ENCODE data around the gene RANBP17.
"Not testable (repeated sequence)": the region's sequence is repeated elsewhere in the genome, so short reads cannot be mapped to it uniquely, and the experiment has no call there.

RANBP17 gene

DNA sequence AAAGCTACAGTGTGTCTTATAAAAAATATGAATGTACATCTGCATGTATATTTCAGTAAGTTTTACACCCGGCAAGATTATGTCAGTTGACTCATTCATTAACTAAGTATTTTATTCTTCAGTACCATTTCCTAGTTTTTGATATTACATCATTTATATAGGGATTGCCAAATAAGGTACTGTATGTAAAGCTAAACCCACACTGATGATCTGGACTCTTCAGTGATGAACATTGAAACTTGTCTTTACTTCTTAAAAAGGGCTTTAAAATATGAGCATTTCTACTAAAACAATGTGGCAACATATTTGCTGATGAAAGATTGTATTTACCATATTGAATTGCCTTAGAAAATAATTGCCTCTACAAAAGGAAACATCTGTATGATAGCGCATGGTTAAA lies 295.5 kb downstream of the RANBP17 start:
- no peak for DNase-seq (ENCODE audit: low read depth)

DNA sequence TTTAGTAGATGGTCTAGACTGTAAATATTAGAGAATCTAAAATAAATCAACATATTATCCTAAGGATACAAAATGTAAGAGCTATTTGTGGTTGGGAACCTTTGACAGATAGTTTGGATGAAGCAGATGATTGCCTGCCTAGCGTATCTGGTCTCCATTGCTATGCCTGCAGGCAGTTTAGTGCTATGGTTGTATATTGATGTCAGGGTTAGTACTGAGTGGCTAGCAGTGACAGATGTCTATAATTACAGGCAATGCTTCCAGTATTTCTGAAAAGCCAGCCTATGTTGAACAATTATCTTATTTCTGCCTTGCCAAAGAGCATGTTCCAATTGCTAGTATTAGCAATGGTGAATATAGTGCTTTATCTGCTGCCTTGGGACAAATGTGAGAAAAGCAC lies 296.0 kb downstream of the RANBP17 start:
- DNase-seq (ENCODE audit: low read depth), result no peak

DNA sequence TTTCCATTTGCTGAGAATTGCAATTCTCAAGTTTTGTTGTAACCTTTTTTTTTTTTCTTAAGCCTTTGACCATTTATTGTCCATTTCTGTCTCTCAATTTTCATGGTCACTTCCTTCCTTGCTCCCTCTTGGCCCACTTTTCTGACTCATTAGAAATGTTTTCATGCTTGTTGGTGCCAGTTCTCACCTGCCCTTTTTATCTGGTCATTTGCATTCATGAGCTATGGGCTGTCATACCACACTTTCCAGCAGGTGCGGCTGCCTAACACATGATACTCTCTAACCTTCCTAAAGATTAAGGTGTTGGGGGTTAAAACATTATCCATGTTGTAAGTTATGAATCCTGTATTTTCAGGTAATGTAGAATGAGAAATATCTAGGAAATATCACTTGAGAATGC lies 296.8 kb downstream of the RANBP17 start:
- DNase-seq (ENCODE audit: low read depth), result no peak

DNA sequence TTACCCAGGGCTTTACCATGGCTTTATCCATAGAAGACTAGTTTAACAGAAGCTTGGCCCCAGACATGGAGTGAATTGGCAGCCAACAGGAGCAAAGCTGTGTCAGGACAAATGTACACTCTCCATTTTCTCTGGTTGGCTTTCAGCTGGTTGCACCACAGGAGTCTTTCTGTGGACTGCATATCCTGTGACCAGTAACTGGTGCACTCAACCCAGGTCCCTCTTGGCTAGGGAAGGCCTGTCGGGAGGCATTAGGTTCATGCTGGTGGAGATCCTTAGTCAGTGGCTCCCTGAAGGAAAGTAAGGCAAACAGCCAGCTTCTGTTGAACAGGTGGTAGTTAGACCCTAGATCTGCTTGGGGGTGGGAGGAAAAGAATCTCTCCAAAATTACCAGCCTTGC lies 300.3 kb downstream of the RANBP17 start:
- DNase-seq (ENCODE audit: low read depth), result no peak

DNA sequence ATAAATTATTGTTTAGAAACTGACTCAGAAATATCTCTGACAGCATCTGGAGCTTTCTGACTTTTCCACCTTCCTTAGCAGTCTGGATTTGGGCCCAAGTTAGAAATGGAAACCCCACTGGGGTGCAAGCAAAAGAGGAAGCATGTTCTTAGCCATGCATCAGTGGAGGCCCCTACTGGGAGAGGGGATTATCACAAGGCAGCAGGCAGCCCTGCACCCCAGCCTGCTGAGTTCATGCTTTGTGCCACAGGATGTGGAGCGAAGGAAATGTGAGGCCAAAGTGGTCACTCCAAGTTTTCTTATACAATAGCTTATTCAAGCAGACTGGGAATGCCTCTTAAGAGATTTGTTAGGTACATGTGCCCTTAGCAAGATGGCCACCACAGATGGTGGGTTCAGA lies 300.8 kb downstream of the RANBP17 start:
- DNase-seq (ENCODE audit: low read depth), result no peak

DNA sequence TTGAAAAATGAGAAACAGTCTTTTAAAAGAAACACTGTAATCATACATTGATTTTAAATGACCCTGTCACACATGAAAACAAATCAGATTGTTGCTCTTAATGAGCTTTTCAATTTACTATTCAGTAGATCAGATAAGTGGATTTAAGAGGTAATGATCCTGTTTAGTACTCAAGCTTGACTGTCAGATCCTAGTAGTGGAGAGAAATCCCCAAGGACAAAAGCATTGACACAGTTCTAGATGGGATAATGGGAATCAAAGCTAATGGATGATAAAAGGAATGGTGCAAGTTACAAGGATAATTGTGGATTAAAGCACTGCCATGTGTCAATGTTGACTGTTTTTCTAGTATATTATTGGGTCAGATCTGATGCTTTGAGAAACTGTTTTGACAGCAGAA lies 304.9 kb downstream of the RANBP17 start:
- no peak for DNase-seq (ENCODE audit: low read depth)

DNA sequence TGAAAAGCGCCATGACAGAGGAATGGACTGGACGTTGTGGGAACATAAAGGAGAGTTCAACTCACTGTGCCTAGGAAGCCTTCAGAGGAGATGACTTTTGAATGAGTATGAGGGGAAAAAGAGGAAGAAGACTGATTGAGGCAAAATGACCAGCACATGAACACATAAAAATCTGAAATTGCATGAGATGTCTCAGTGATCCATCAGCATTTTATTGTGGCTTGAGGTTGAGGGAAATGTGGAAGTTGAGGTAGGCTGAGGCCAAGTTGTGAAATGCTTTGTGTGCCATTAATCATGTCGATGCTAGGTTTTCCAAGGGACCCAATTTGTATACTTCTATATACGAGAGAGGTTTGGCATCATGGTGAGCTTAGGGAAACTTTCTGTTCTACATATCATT lies 306.4 kb downstream of the RANBP17 start:
- DNase-seq (ENCODE audit: low read depth), result no peak

DNA sequence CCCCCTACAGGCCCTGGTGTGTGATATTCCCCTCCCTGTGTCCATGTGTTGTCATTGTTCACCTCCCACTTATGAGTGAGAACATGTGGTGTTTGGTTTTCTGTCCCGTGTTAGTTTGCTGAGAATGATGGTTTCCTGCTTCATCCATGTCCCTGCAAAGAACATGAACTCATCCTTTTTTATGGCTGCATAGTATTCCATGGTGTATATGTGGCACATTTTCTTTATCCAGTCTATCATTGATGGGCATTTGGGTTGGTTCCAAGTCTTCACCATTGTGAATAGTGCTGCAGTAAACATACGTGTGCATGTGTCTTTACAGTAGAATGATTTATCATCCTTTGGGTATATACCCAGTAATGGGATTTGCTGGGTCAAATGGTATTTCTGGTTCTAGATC lies 313.1 kb downstream of the RANBP17 start:
- not testable (repeated sequence) for DNase-seq (ENCODE audit: low read depth)

DNA sequence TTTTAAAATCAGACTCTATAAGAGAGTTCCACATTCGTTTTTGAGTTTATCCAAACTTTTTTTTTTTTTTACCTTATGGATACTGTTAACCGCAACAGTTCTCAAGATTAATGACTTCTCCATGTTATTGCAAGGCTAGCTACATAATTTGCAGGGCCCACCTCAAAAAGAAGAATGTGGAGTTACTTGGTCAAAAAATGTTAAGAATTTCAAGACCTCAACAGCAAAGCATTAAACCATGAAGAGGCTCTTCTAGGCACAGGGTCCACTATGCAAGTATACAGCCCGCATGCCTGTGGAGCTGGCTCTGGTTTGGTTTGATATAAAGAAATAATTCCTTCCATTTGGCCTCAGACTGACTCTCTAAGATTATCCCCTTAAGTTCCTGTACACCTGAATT lies 313.9 kb downstream of the RANBP17 start:
- DNase-seq (ENCODE audit: low read depth), result no peak

DNA sequence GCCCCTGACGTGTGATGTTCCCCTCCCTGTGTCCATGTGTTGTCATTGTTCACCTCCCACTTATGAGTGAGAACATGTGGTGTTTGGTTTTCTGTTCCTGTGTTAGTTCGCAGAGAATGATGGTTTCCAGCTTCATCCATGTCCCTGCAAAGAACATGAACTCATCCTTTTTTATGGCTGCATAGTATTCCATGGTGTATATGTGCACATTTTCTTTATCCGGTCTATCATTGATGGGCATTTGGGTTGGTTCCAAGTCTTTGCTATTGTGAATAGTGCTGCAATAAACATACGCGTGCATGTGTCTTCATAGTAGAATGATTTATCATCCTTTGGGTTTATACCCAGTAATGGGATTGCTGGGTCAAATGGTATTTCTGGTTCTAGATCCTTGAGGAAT lies 316.4 kb downstream of the RANBP17 start:
- DNase-seq (ENCODE audit: low read depth), result not testable (repeated sequence)

DNA sequence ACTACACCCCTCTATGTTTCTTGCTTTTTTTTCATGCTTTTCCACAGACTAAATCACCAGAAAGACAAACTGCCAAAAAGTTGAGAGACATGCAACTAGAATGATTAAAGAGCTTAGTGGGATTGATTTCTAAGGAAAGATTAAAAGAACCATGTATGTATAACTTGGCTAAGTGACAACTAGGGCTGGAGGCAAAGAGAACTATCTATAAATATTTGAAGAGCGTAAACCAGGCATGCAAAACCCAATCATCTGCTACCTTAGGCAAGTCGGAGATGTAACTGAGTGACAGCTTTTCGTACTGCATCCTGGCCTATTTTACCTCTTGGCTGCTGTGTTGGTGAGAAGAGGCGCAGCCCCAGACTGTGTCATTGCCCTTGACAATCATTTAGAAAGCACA lies 326.2 kb downstream of the RANBP17 start:
- no peak for DNase-seq (ENCODE audit: low read depth)

DNA sequence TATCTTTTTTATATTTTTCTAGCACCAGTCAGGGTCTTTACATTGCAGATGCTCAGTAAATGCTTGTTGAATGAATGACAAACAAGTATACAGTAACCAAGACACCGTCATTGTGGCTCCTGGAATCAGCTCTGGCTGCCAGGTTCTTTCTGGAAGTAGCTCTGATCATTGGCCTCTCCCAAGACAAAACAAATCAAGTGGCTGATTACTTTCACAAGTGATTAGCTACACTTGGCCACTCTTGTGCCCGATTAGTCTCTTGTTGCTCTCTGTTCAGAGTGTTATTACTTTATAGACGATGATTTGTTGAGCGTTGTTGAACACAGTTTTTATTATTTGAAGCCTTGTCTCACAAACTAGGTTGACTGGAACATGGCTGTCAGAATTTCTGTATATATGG lies 327.6 kb downstream of the RANBP17 start:
- no peak for DNase-seq (ENCODE audit: low read depth)

DNA sequence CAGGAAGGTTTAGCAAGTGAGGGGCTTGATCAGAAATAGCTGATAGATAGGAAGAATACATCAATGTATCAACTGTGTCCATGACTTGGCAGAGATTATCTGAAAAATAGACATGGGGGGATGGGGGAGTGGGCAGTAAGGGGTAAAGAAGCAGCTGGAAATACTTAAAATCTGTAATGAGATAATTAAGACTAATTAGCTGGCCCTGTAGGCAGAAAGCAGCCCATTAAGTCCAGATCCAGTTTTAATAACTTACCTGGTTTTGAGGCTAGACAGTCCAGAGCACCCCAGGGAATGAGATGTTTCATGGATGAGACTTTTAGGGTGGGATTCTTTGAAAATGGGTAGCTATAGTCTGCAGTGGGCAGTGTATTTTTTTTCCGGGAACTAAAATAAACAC lies 330.3 kb downstream of the RANBP17 start:
- no peak for DNase-seq (ENCODE audit: low read depth)

DNA sequence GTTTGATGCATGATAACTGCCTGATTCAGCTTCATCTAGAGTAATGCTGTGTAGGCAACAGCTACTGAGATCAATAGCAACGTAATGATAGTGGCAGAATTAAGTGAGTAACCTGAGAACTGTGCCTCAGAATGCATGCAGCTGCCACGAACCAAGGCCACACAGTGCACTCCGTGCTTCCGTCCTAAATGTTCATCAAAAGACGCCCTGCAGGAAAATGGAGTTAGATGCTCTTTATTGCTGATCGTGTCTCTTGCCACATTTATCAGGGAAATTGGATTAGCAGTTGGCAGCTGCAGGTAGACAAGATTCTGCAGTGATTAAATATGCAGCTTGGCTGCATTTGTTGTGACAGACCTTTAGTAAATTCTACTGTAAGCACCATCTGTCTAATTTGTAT lies 339.5 kb downstream of the RANBP17 start:
- DNase-seq (ENCODE audit: low read depth), result no peak

DNA sequence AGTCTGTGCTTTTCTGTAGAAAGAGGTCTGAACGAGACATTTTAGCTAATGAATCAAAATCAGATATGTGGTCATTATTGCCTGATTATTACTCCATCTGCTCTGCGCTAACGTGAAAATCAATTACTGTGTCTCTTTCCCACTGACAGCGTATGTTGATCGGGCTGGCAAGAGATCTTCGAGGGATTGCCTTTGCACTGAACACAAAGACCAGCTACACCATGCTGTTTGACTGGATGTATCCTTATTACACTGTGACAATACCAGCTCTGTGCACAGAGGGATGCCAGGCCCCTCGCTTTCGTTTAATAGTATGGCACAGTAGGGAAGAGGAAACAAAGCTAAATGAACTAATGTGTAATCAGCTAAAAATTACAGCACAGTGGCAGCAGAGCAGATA lies 343.6 kb downstream of the RANBP17 start:
- DNase-seq (ENCODE audit: low read depth), result no peak

DNA sequence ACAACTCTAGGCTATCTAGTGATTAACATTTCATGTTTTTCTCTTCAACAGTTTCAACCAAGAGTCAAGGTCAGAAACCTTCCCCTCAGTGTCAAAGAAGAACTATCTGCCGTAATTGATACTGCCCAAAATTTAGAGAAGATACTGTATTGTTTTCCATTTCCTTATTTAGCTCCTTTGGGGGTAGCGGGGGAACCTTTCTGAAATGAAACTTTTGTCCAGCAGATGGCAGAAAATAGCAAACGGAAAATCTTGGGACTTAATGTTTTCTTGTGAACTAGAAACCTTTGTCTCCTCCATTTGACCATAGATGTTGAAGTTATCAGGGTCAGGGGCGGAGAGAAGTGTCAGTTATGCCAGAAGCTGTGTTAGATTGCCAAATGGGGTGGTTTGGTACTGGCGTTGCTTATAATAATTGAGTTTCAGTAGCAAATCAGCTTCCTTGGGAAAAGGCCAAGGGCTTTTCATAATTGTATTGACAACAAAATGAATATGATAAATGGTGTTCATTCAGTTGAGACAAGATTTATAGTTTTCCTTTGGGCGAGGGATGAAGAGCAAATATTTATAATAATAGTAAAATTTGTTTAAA lies 345.5 kb downstream of the RANBP17 start:
- DNase-seq (ENCODE audit: low read depth), result no peak

DNA sequence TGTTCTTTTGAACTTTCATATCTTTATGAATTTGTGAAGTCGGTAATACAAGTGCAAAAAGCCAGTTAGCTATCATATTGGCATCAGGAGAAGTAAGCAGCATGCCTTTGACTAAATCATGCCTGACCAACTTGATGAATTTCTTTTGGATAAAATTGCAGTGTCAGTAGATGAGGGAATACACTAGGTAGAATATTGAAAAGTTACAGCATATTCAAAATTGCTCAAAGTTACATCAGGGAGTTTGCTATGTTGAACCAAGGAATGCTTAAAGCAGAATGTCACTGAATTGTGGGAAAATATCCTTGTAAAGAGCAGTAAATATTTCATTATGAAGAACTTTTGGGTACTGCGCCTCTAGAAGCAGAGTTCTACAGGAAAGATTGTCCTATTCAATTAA lies 360.1 kb downstream of the RANBP17 start:
- DNase-seq (ENCODE audit: low read depth), result no peak

DNA sequence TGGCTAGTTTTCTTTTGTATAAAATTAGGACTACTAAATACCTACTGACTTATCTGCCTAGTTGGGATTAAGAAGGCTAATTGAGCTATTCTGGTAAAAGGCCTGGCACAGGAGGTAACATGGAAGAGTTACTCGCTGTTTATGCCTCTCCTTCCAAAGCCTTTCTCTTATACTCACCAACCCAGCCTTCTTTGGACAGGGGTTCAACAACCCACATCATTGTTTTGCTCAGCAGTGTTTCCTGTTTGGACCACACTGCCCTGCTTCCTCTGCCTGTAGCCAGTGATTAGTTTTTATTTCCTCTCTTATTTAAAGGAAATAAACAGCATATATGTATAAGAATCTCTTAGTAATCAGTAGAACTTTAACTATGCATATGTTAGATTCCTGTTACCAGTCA lies 362.1 kb downstream of the RANBP17 start:
- no peak for DNase-seq (ENCODE audit: low read depth)

DNA sequence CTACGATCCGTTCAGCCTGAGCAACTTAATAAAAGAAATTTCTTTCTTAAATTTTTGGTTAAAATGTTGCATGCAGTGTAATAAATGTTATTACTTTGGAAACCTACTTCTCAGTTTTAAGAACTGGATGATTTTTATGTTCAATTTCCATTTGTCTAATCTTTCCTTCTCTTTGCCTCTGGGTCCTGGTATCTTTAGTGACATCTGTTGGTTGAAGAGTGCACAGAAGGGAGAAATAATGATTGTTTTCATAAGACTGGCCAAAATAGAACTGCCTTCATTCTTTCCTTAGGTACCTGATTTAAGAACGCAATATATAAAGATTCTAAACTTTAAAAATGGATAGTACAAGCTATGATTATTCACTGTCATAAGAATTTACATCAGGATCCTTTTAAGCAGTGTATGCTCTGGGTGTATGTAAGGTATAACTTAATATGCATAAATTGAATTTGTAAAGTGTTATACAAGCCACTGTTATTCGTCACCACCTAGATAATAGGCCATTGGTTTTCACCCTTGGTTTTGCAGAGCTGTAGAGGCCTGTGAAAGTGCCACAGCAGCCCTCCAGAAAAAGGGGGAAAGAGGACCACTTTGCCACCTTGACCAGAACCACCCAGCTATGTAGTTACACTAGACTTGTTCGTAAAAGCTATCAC lies 364.4 kb downstream of the RANBP17 start:
- no peak for DNase-seq (ENCODE audit: low read depth)

DNA sequence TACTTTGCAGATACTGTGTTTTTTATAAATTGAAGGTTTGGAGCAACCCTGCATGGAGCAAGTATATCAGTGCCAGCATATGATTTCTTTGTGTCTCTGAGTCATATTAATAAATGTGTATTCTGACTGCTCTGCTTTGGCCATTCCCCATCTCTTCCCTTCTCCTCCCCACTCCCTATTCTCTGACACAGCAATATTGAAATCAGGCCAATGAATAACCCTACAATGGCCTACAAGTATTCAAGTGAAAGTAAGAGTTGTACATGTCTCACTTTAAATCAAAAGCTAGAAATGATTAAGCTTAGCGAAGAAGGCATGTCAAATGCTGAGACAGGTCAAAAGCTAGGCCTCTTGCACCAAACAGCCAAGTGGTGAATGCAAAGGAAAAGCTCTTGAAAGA lies 365.0 kb downstream of the RANBP17 start:
- no peak for DNase-seq (ENCODE audit: low read depth)

DNA sequence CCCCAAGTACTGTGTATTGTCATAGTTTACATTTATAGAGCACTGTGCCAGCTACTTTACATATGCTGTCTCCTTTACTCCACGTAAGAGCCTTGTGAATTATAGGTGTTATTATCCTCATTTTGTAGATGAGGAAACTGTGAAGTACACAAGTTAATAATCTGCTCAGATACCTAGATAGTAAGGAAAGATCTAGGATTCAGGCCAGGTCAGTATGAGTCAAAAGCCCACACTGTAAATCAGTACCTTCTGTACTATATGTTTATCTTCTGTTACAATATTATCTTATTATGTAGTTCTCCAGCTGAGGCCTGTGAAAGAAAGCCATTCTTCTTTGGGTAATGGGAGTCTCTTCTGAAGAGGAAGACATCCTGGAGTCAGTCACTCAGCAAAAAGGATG lies 374.8 kb downstream of the RANBP17 start:
- DNase-seq (ENCODE audit: low read depth), result no peak

DNA sequence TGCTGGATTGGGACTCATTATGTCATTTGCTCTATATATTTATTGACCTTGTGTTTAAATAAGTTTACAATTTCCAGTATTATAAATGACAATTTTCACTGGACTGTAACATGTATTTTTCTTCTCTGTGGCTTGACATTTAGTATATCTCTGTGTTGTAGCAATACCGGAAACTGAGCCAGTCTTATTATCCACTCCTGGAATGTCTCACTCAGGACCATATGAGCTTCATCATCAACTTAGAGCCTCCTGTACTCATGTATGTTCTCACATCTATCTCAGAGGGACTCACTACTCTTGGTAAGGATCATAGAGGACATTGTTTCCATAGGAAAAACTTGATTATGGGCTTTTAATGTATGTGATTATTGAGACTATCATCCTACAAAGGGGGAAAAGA lies 380.7 kb downstream of the RANBP17 start:
- no peak for DNase-seq (ENCODE audit: low read depth)

DNA sequence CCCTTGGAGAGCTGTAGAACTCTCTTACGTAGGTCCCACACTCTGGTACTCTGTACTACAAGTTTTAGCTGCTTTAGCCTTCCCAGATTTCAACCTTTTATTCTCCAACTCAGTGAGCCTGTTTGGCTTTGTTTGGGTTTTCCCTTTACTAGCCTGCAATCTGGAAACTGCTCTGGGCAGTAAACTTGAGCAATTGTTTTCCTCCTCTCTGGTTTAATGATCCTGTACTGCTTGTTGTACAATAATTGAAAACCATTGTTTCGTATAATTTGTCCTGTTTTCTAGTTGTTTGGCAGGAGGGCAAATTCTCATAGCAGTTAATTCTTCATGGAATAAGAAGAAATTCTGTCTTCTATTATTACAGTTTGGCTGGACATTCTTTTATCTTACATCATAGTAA lies 384.4 kb downstream of the RANBP17 start:
- no peak for DNase-seq (ENCODE audit: low read depth)

DNA sequence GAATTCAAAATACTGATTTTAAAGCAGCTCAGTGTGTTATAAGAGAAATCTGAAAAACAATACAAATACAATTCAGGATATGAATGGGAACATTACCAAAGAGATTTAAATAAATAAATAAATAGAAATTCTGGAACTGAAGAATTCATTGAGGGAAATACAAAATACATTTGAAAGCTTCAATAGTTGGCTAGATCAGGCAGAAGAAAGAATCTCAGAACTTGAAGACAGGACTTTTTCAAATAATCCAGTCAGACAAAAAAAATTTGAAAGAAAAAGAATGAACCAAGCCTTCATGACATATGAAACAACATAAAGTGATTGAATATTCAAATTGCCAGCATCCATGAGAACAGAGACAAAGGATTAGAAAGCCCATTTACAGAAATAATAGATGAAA lies 387.6 kb downstream of the RANBP17 start:
- no peak for DNase-seq (ENCODE audit: low read depth)
